Measurements from ENCODE around the gene PRICKLE3.

GRCh38 chrX:49212209-49212608 lies 26.0 kb upstream of the PRICKLE3 start:
- TF ChIP-seq CTCF (IDR thresholded peaks at IDR 0.05) (no peak), POLR2A (IDR thresholded peaks at IDR 0.05) (no peak)
